CD4-positive, alpha-beta T cell treated with Interferon gamma for 1 hour (primary cell): Measurements from ENCODE around the gene LFNG.

ENCODE experiments used
- DNase-seq: peaks from one replicate; pipeline ENCODE4 v3.0.0-alpha.2; 2020

Gene LFNG, protein sequence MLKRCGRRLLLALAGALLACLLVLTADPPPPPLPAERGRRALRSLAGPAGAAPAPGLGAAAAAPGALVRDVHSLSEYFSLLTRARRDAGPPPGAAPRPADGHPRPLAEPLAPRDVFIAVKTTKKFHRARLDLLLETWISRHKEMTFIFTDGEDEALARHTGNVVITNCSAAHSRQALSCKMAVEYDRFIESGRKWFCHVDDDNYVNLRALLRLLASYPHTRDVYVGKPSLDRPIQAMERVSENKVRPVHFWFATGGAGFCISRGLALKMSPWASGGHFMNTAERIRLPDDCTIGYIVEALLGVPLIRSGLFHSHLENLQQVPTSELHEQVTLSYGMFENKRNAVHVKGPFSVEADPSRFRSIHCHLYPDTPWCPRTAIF

DNA sequence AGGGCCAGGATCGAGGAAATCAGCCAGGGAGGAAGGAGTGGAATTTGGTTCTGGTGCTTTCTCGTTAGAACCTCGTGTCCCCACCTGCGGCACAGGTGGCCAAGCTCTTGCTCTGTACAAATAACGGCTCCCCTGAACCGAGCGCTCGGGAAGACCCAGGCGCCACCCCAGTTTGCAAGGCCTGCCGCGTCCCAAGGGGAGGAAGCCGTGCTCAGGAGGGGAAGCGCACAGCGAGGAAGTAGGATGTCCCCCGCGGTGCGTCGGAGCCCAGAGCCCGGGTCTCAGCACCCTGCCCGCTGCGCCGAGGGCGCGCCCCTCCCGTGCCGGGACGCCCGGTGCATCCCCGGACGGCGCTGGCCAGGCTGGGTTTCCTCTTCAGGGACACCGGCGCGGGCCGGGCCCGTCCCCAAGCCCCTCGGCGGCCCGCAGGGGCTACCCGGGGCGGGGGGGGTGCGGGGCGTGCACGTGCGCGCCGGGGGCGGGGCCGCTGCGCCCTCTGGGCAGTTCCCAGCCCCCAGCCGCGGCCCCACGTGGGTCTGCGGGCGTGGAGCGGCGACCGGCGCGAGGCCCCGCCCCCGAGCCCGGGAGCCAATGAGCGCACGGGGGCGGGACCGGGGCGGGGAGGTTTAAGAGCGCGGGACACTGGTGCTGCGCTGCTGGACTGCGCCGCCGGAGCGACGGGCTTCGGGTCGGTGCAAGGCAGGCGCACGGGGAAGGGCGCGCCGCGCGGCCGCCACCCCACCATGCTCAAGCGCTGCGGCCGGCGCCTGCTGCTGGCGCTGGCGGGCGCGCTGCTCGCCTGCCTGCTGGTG, at the start of gene LFNG:
Gene LFNG, plus strand, starts transcription at position 656 of the 812 bp plus-strand sequence. Its CDS starts 88 bp downstream, at position 744.
- peak; percentile 89 for DNase-seq

DNA sequence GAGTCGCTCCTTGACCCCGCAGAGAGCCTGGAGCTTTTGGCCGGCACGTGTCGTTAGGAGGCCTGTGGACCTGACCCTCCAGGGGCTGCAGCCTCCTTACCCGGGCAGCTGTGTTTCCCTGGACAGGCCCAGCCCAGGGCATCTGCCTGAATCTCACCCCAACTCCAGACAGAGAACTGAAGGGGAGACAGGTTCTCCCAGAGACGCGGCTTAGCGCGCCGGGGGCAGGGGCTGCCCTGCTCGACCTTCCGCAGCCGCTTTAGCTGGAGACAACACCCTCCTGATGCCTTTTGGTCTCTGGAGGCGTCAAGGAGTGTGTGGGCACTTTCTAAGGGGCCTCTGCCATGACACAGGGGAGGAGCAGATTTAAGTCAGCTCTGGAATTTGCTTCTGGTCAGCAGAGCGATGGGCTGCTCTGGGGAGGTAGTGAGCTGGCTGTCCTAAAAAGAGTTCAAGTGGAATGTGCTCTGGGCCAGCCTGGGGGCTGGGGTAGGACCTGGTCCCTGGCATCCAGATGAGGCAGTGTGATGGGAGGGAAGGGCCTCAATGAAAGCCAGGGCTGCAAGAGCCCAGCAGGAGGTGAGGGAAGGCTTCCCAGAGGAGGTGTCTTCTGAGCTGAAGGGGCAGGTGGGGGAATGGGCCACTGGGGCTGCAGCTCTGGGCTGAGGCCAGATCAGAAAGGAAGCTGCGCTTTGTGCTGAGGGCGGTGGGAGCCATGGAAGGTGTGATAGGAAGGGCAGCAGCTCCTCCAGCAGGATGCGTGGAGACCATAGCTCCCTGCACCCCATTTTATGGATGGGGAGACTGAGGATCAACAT, 49.2 kb upstream of the LFNG start:
- no peak for DNase-seq

DNA sequence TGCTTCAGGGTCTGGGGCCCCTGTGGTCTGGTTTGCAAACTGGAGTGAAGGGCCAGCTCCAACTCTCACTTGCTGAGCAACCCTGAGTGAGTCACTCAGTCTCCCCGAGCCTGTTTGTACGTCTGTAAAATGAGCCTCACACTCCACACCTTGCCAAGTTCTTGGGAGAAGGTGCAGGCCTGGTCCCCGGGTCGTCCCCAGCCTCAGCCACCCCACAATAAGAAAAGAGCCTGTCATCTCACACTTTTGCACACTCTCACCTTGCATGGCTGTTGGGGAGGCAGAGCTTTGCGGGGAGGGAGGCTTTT, 48.6 kb upstream of the LFNG start:
- no peak for DNase-seq

DNA sequence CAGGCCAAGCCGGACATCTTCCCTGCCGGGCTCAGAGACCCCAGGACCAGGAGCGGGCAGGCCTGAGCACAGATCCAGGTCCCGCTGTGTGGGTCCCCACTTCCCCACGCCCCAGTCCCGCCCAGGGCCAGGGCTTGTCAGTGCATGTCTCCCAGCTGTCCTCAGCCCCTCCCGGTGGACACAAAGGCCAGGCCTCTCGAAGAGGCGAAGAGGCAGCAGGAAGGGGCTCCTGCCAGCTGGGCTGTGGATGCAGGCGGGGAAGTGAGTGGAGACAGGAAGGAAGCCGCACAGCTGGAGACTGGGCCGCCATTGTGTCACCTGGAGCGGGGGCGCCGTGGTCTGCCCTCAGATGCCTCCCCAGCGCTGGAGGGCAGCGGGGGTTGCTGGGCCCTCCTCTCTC, 48.2 kb upstream of the LFNG start:
- DNase-seq: no peak

DNA sequence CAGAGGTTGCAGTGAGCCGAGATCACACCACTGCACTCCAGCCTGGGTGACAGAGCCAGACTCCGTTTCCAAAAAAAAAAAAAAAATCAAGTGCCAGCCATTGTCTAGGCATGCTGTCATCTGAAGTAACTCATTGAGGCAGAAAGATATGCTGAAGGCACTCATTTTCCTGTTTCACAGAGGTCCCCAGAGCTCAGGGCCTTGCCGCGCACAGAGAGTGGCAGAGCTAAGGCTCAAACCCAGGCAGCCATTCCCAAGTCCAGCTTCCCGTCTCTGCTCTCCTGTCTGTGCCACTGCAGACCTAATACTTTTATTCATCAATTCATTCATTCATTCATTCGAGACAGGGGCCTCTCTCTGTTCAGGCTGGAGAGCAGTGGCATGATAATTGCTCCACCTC, 46.8 kb upstream of the LFNG start:
- DNase-seq: no peak

DNA sequence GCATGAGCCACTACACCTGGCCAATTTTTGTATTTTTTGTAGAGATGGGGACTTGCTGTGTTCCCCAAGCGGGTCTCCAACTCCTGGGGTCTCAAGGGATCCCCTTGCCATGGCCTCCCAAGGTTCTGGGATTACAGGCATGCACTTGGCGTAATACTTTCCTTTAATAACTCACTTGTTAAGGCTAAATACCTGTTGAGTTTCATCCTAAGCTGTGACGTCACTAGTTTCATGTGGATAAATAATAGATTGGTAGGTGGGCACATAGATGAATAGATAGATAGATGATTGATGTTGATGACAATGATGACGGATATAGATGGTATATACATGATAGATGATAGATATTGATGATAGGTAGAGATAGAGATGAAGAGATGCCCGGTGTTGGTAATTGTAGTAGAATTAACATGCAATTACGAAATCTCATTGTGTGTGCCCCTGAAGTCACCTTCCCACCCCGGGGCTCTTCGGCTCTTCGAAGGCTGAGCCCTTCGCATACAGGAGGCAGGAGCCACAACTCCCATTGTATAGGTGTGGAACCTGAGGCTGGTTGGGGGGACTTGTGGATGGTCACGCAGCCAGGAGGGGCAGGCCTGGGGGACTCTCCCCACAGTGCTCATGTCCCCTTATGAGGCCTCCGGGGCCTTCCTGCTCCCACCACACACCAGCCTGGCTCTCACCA, 45.9 kb upstream of the LFNG start:
- no peak for DNase-seq

DNA sequence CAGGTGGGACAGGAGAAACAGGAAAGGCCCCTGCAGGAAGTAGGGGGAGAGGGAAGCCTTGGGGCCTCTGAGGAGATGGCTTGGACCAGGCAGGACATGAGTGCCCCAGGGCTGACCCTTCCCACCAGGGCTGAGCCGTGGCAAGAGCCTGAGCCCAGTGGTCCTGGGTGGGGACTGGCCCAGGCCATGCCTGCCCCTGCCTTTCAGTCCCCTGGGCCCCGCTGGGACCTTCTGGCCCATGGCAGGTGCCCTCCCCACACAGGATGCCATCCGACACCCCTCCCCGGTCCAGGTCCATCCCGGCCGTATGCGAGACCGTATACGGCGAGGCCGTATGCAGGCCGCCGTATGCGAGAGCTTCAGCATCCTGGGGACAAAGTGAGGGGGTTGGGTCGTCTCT, 45.4 kb upstream of the LFNG start:
- DNase-seq: no peak

DNA sequence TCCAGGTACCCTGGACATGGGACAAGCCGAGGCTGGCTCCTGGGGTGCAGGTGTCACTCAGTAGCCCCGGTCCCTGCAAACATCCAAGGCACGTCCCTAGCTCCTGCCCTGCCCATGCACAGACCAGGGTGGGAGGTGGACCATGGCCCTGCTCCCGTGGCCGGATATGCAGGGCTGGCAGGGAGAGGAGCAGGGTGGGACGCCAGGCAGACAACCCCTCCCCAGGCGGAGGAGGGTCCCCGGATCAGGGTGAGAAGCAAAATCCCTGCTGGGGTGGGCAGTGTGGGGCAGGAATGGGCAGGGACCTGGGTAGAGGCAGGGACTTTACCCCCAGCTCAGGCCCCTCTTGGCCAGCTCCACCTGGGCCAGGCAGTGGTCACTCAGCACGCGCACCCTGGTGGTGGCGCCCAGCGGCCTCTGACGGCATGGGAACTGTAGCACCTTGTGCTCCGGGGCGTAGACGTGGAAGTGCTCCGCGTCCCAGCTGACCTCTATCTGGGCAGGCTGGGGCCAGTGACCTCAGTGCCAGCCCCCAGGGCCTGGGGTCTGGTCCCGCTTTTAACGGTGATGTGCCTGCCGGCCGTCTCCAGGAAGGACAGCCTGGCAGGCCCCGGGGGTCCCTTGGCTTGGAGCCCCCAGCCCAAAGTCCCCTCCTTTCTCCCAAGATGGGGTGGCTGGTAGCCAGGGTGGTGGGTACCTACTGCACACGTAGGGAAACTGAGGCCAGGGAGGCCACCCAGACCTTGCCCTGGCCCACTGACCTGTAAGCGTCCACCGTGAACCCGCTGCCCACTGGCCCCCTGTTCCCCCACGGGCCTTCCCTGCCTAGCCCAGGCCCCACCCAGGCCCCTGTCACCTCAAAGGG, 44.5 kb upstream of the LFNG start:
- DNase-seq: no peak

DNA sequence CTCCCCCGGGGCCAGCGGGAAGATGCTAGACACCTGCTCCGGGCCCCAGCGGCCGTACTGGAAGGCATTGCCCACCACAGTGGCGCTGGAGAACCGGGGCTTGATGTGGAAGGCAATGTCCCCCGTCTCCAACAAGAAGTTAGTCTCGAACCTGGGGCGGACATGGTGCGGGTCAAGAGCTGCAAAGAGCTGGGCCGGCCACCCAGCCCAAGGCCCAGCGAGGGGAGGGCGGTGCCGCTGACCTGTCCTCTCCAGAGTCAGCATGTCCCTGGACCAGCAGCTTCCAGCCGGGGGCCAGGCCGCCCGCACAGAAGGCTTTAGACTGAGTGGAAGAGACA, 43.9 kb upstream of the LFNG start:
- DNase-seq: no peak

DNA sequence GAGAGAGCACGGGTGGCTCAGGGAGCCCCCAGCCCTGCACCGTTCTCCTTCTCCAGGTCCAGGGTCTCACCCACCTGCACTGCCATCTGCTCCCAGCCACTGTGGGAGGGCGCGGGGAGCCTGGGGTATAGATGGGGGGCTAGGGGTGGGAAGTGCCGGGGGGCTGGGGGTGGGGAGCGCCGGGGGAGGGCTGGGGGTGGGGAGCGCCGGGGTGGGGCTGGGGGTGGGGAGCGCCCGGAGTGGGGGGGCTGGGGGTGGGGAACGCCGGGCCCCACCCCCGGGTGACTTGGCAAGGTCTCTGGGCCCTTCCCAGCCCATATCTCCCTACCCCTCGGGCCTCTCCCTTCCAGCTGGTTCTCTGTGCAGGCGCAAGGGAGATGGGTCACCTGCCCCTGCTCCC, 43.3 kb upstream of the LFNG start, which contains the start of gene GRIFIN:
Gene GRIFIN, minus strand, starts transcription at position 101 of the 400 bp plus-strand sequence. Its CDS starts 15 bp downstream, at position 86.
- DNase-seq: no peak

DNA sequence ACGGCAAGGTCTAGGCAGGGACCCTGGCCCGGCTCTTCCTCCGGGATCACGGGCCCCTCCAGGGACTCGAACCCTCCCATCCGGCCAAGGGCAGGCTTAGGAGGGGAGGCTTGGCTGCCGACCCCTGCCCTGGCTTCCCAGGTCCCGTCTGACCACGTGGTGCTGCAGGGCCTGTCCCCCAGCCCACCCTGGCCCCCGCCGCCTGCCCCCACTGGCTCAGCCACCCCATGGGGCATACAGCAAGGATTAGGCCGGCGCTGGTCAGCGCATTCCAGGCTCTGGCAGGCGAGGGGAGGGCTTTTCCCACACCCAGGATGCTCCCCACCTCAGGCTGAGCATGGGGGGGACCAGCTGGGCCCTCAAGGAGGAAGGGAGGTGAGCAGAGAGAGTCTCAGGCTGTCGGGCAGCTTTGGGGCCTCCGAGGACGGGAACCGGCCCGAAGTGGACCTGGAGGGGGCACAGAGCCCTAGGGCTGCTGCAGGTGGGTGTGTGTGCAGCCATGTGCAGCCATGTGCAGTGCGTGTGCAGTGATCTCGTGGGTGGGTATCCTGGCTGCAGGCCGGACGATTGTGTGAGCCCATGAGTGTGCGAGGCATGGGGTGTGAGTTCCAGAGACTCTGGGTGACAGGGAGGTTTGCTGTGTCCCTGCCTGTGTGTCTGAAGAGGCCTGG, 42.7 kb upstream of the LFNG start:
- no peak for DNase-seq

DNA sequence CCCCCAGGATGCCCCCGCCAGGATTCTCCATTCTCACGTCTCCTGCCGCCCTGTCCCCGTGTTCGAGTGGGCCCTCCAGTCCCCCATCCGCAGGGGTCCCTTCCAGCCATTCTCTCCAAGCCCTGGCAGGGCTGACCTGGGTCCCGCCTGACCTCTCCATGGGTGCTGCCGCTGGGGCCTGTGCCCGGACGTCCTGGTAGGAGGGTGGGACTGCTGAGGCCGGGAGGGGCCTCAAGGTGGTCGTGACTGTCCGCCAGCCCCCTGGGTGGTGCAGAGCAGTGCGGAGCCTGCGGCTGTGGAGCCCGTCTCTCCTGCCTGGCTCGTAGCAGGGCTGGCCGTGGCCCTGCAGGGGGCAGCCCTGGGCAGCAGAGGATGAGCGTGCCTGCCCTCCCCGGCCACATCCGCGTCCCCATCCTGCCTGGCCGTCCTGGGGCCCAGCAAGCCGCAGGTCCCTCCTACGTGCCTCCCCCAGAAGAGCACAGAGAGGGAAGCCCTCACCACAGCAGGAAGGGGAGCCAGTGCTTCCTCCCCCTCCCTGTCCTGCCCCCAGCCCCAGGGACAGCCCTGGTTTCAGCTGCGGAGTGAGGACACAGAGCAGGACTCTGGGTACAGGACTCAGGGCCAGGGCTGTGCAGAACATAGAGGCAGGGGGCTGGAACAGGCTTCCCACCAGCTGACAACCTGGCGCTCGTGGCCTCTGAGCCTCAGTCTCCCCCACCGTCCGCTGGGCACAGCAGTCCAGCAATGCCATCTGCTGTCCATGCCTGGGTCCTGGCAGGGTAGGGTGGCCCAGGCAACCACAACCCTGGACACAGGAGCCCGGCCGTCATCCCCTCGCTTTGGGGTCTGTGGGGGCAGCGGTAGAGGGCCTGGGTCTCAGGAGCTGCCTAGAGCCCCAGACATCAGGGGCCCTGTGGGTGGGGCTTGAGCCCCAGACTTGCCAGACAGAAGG, 41.9 kb upstream of the LFNG start:
- peak; percentile 73 for DNase-seq

DNA sequence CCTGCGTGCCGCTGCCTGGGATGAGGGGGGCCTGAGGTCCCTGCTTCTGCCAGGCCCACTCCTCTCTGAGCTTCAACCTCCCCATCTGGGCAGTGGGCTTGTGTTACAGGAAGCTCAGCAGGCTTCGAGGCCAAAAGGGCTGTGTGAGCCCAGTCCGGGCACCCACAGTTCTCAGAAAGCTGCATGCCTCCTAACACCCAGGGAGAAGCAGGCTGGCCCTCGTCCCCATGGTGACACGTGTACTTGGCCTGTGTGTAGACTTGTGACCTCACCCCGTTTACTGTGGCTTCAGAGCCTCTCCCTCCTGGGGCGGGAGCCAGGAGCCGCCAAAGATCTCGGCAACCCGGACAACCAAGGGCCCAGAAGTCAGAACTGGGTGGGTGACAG, 41.2 kb upstream of the LFNG start:
- DNase-seq: peak; percentile 10

DNA sequence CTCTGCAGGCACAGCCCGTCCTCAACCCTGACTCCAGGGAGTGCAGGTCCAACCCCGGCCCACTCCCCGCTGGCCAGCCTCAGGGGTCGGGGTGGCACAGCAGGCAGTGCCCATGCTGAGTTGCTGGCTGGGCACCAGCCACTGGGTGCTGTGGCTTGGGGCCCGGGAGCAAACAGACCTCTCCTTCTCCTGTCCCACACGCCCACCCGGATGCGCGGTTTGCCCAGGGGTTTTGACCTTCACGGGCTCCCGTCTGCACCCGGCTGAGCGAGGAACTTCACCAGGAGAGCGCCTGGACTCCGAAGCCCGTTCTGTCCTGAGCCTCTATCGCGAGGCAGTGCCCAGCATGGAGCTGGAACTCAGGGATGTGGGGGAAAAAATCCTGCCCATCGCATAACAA, 40.8 kb upstream of the LFNG start:
- no peak for DNase-seq

DNA sequence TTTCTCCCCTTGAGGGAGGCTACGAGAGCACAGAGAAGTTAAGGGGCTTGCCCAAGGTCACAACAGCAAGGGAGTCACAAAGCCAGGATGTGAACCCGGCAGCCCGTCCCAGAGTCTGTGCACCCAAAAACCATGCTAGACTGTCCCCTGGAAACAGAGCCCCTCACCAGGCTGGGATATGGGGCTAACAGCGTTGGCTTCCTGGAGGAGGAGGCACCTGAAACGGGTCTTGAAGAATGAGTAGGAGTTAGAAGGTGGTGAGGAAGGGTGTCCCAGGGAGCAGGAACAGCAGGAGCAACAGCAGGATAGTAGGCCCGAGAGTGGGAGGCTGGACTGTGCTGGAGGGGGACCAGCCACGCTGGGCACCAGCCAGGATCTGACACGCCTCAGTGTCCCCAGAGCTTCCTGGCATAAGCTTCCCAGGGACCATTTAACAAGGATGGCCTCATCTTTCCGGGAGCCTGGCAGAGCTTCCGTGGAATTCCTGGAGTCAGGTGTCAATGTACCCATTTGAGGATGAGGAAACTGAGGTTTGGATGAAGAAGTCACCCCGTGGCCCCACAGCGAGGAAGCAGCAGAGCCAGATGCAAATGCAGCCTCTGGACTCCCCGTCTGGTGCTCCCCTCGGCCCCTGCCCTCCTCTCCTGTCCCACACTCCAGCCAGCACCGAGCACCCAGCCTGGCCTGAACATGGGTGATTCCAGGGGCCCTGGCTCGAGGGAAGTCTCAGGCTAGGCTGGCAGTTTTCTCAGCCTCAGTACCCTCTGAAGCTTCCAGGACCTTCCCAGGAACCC, 40.1 kb upstream of the LFNG start:
- no peak for DNase-seq

DNA sequence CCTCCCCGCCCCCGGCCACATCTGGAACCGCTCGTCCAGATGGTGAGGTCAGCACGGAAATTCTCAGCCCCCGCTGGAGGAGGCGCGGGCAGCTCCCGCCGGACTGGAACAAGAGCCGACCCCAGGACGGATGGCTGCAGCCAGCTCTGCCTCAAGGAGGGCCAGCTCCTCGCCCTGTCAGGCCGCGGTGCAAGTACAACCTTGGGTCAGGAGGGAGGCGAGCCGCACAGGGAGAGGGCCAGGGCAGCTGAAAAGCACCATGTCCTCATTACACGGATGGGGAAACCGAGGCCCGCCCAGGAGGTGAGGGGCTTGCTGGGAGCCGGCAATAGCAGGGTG, 39.5 kb upstream of the LFNG start:
- no peak for DNase-seq

DNA sequence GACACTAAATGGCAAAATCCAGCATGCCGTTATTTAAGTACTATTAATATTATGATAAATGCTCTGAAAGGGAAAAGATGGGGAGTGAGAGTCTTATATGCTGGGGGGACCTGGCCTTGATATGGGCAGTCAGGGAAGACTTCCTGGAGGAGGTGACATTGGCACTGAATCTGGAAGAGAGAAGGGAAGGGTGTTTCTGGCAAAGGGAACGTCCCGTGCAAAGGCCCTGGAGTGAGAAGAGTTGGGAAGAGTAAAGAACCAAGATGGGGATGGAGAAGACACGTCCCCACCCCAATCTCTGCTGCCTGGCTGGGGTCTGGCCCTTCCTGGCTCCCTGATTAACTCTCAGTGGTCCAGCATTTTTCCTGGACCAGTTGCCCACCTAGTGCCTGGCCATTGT, 38.4 kb upstream of the LFNG start:
- no peak for DNase-seq

DNA sequence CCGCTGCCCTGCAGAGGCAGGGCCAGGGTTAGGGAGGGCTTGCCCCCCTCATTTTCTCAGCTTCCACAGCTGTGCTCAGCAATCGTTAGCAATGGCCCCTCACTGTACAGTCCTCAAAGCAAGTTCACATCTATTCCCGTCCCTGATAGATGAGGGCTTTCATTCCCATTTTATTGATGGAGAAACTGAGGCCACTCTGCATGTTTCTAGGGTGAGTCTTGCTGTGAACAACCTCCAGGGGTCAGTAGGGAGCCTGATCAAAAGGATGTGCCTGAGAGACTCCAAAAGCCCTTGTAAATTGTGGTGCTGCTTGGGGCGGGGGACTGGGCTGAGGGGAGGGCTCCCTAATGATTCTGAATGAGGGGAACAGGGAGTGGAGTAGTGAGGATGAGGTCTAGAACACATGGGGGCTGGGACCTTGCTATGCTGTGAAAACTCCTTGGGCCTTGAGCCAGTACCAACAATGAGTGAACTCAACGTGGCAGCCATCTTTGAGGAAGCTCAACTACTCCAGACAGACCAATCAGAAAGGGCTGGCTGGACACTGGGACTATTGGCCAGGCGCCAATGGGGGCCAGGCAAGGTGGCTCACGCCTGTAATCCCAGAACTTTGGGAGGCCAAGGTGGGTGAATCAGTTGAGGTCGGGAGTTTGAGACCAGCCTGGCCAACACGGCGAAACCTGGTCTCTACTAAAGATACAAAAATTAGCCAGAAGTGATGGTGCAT, 36.7 kb upstream of the LFNG start:
- DNase-seq: no peak

DNA sequence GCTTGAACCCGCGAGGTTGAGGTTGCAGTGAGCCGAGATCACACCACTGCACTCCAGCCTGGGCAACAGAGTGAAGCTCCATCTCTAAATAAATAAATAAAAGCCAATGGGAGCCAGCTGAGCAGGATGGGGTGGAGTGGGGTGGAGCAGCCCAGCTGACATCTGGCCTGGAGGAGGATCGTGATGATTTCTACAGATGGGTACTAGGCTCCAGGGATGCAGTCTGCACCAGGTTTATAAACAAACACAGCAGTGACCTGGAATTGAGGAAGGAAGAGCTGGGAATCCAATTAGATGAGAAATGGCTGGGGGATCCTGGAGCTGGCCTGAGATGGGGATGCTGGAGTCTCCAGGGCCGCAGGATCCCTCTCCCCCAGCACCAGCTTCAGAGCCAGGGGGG, 36.1 kb upstream of the LFNG start:
- DNase-seq: no peak
